ENCODE results near the gene HK3.

HK3 gene

GRCh38 chr5:176869501-176870109 is 29.5 kb downstream of the HK3 start:
- Histone ChIP-seq H3K27ac (ENCODE audit: low read length) (no peak overlapping the region), H3K4me3 (ENCODE audit: low read length) (no peak overlapping the region), H3K4me1 (ENCODE audit: control insufficient read depth, insufficient read depth, low read length) (peaks cover 2% of the 10 kb centered on the region; the same call in 1 of the 2 replicates), H3K27me3 (ENCODE audit: control insufficient read depth, insufficient read depth, low read length) (no peaks in the 10 kb centered on the region), H3K36me3 (ENCODE audit: control insufficient read depth, insufficient read depth, low read length) (no peaks in the 10 kb centered on the region; the same call in 1 of the 2 replicates), H3K9me3 (ENCODE audit: control insufficient read depth, insufficient read depth, low read length) (no peaks in the 10 kb centered on the region)
- no peak for DNase-seq (ENCODE audit: low read depth, low spot score)
- WGBS (ENCODE audit: insufficient coverage, insufficient read length): no CpG with 5 or more reads among the region's 38 CpGs

GRCh38 chr5:176868731-176869130 is 30.4 kb downstream of the HK3 start:
- WGBS (ENCODE audit: insufficient coverage, insufficient read length): no CpG with 5 or more reads among the region's 20 CpGs
- H3K27ac ChIP-seq (ENCODE audit: low read length): no peak overlapping the region
- no peaks in the 10 kb centered on the region for H3K27me3 ChIP-seq (ENCODE audit: control insufficient read depth, insufficient read depth, low read length)
- H3K4me3 ChIP-seq (ENCODE audit: low read length): no peak overlapping the region
- H3K4me1 ChIP-seq (ENCODE audit: control insufficient read depth, insufficient read depth, low read length): peaks cover 7% of the 10 kb centered on the region
- no peaks in the 10 kb centered on the region; the same call in 1 of the 2 replicates for H3K36me3 ChIP-seq (ENCODE audit: control insufficient read depth, insufficient read depth, low read length)
- no peaks in the 10 kb centered on the region for H3K9me3 ChIP-seq (ENCODE audit: control insufficient read depth, insufficient read depth, low read length)
- DNase-seq (ENCODE audit: low read depth, low spot score): no peak

DNA sequence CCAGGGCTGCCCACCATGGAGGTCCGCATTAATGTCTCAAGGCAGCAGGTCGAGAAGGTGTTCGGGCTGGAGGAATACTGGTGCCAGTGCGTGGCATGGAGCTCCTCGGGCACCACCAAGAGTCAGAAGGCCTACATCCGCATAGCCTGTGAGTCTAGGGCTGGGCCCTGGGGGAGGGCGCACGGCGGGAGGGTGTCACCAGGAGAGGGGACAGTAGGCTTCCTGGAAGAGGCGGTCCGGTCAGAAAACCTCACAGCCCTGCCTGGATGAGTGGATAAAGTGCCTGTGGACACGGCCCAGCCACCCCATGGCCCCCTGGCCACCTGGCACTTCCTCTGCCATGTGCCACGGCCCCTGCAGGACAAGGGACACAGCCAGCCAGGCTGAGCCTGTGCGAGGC is 31.0 kb downstream of the HK3 start:
- Histone ChIP-seq H3K4me1 (ENCODE audit: control insufficient read depth, insufficient read depth, low read length) (peaks cover 11% of the 10 kb centered on the region), H3K9me3 (ENCODE audit: control insufficient read depth, insufficient read depth, low read length) (no peaks in the 10 kb centered on the region), H3K4me3 (ENCODE audit: low read length) (no peak overlapping the region), H3K27ac (ENCODE audit: low read length) (no peak overlapping the region), H3K36me3 (ENCODE audit: control insufficient read depth, insufficient read depth, low read length) (no peaks in the 10 kb centered on the region; the same call in 1 of the 2 replicates), H3K27me3 (ENCODE audit: control insufficient read depth, insufficient read depth, low read length) (no peaks in the 10 kb centered on the region)
- WGBS (ENCODE audit: insufficient coverage, insufficient read length): no CpG with 5 or more reads among the region's 14 CpGs
- DNase-seq (ENCODE audit: low read depth, low spot score): no peak

DNA sequence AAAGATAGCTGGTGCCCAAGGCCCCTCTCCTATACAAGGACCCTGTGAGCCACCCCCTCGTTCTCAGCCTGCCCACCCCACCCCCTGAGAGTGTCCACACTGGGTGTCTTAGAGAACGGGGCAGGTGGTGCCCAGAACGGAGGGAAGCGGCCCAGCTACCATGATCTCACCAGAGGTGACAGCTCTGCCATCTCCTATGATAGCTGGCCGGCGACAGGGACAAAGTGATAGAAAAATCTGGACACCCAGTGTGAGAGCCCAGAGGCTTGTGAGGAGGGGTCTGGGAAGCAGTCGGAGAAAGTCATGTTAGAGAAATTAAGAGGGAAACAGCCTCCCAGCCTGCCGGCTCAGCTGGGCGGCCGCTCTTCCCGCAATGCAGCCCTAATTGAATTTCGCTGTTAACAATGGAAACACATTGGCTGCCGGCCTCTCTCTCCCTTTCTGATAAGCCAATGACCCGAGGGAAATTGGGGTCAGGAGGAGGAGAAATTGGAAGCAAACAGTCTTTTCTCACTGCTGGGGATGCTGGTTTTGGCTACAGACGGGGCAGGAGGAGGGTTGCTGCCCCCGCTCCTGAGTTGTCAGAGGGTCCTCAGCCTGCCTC is 32.3 kb downstream of the HK3 start:
- Histone ChIP-seq H3K4me3 (ENCODE audit: low read length) (no peak overlapping the region), H3K36me3 (ENCODE audit: control insufficient read depth, insufficient read depth, low read length) (no peaks in the 10 kb centered on the region; the same call in 1 of the 2 replicates), H3K27me3 (ENCODE audit: control insufficient read depth, insufficient read depth, low read length) (no peaks in the 10 kb centered on the region), H3K4me1 (ENCODE audit: control insufficient read depth, insufficient read depth, low read length) (peaks cover 15% of the 10 kb centered on the region), H3K9me3 (ENCODE audit: control insufficient read depth, insufficient read depth, low read length) (no peaks in the 10 kb centered on the region), H3K27ac (ENCODE audit: low read length) (no peak overlapping the region)
- WGBS (ENCODE audit: insufficient coverage, insufficient read length): no CpG with 5 or more reads among the region's 16 CpGs
- DNase-seq (ENCODE audit: low read depth, low spot score): no peak

- Histone ChIP-seq H3K27me3 (ENCODE audit: control insufficient read depth, insufficient read depth, low read length) (no peaks in the 10 kb centered on the region), H3K4me1 (ENCODE audit: control insufficient read depth, insufficient read depth, low read length) (peaks cover 15% of the 10 kb centered on the region), H3K4me3 (ENCODE audit: low read length) (no peak overlapping the region), H3K9me3 (ENCODE audit: control insufficient read depth, insufficient read depth, low read length) (no peaks in the 10 kb centered on the region), H3K36me3 (ENCODE audit: control insufficient read depth, insufficient read depth, low read length) (no peaks in the 10 kb centered on the region; the same call in 1 of the 2 replicates), H3K27ac (ENCODE audit: low read length) (no peak overlapping the region)
- no peak for DNase-seq (ENCODE audit: low read depth, low spot score)
- no CpG with 5 or more reads among the region's 7 CpGs for WGBS (ENCODE audit: insufficient coverage, insufficient read length)
These were observed 33.2 kb downstream of the HK3 start for GRCh38 chr5:176865964-176866363.

GRCh38 chr5:176864755-176865154 is 34.4 kb downstream of the HK3 start:
- Histone ChIP-seq H3K36me3 (ENCODE audit: control insufficient read depth, insufficient read depth, low read length) (no peaks in the 10 kb centered on the region; the same call in 1 of the 2 replicates), H3K27ac (ENCODE audit: low read length) (no peak overlapping the region), H3K4me1 (ENCODE audit: control insufficient read depth, insufficient read depth, low read length) (peaks cover 15% of the 10 kb centered on the region), H3K9me3 (ENCODE audit: control insufficient read depth, insufficient read depth, low read length) (no peaks in the 10 kb centered on the region), H3K4me3 (ENCODE audit: low read length) (no peak overlapping the region), H3K27me3 (ENCODE audit: control insufficient read depth, insufficient read depth, low read length) (no peaks in the 10 kb centered on the region)
- no CpG with 5 or more reads among the region's 8 CpGs for WGBS (ENCODE audit: insufficient coverage, insufficient read length)
- DNase-seq (ENCODE audit: low read depth, low spot score): no peak

GRCh38 chr5:176863765-176864098 is 35.4 kb downstream of the HK3 start:
- Histone ChIP-seq H3K36me3 (ENCODE audit: control insufficient read depth, insufficient read depth, low read length) (no peaks in the 10 kb centered on the region), H3K27ac (ENCODE audit: low read length) (no peak overlapping the region), H3K4me1 (ENCODE audit: control insufficient read depth, insufficient read depth, low read length) (peaks cover 15% of the 10 kb centered on the region), H3K9me3 (ENCODE audit: control insufficient read depth, insufficient read depth, low read length) (no peaks in the 10 kb centered on the region), H3K4me3 (ENCODE audit: low read length) (no peak overlapping the region), H3K27me3 (ENCODE audit: control insufficient read depth, insufficient read depth, low read length) (no peaks in the 10 kb centered on the region)
- WGBS (ENCODE audit: insufficient coverage, insufficient read length): no CpG with 5 or more reads among the region's 5 CpGs
- no peak for DNase-seq (ENCODE audit: low read depth, low spot score)

- no peaks in the 10 kb centered on the region for H3K27me3 ChIP-seq (ENCODE audit: control insufficient read depth, insufficient read depth, low read length)
- WGBS (ENCODE audit: insufficient coverage, insufficient read length): no CpG with 5 or more reads among the region's 15 CpGs
These were observed 35.9 kb downstream of the HK3 start for GRCh38 chr5:176863041-176863764.

DNA sequence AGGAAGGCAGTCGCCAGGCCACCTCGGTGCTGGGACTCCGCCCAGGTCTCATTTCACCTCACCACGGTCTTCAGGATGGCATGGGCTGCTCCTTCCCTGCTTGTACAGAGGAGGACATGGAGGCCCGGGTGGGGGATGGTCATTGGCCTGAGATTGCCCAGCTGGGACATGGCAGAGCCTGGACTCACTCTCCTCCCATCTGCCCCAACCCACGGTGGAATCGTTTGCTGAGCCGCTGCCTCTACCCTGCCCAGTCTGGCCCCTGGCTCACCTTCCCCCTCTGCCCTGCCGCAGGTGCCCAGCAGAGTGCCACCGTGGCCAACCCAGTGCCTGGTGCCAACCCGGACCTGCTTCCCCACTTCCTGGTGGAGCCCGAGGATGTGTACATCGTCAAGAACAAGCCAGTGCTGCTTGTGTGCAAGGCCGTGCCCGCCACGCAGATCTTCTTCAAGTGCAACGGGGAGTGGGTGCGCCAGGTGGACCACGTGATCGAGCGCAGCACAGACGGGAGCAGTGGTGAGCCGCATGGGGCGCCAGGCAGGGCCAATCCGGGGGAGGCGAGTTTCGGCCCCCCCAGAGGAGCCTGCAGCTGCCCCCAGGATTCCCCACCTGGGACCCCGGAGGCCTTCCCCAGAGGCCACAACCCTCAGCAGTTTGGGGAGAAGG is 36.7 kb downstream of the HK3 start:
- Histone ChIP-seq H3K27ac (ENCODE audit: low read length) (no peak overlapping the region), H3K27me3 (ENCODE audit: control insufficient read depth, insufficient read depth, low read length) (no peaks in the 10 kb centered on the region), H3K9me3 (ENCODE audit: control insufficient read depth, insufficient read depth, low read length) (no peaks in the 10 kb centered on the region), H3K4me3 (ENCODE audit: low read length) (no peak overlapping the region), H3K4me1 (ENCODE audit: control insufficient read depth, insufficient read depth, low read length) (peaks cover 15% of the 10 kb centered on the region), H3K36me3 (ENCODE audit: control insufficient read depth, insufficient read depth, low read length) (no peaks in the 10 kb centered on the region)
- WGBS (ENCODE audit: insufficient coverage, insufficient read length): no CpG with 5 or more reads among the region's 28 CpGs
- no peak for DNase-seq (ENCODE audit: low read depth, low spot score)

More at GRCh38 chr5:176863041-176863764, 35.9 kb downstream of the HK3 start:
- DNase-seq (ENCODE audit: low read depth, low spot score): no peak
- Histone ChIP-seq H3K9me3 (ENCODE audit: control insufficient read depth, insufficient read depth, low read length) (no peaks in the 10 kb centered on the region), H3K4me1 (ENCODE audit: control insufficient read depth, insufficient read depth, low read length) (peaks cover 15% of the 10 kb centered on the region), H3K4me3 (ENCODE audit: low read length) (no peak overlapping the region), H3K36me3 (ENCODE audit: control insufficient read depth, insufficient read depth, low read length) (no peaks in the 10 kb centered on the region), H3K27ac (ENCODE audit: low read length) (no peak overlapping the region)

DNA sequence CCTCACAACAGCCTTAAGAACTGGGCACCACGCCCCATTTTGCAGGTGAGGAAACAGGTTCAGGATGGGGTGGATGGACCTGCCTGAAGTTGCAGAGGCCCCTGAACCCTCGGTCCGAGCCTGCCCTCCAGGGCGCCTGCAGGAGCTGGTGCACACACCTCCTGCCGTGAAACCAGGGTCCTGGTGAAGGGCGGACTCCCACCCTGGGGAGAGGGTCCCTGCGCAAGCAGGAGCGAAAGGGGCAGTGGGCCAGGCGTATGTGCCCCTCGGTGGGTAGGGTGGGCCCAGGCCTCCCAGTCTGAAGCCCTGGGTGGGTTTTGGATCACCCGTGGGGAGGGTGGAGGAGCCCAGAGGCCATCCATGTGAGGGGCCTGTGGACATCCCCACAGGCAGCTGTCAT is 37.9 kb downstream of the HK3 start:
- Histone ChIP-seq H3K4me3 (ENCODE audit: low read length) (no peak overlapping the region), H3K36me3 (ENCODE audit: control insufficient read depth, insufficient read depth, low read length) (no peaks in the 10 kb centered on the region), H3K4me1 (ENCODE audit: control insufficient read depth, insufficient read depth, low read length) (peaks cover 14% of the 10 kb centered on the region), H3K27ac (ENCODE audit: low read length) (no peak overlapping the region), H3K9me3 (ENCODE audit: control insufficient read depth, insufficient read depth, low read length) (no peaks in the 10 kb centered on the region), H3K27me3 (ENCODE audit: control insufficient read depth, insufficient read depth, low read length) (no peaks in the 10 kb centered on the region)
- DNase-seq (ENCODE audit: low read depth, low spot score): no peak
- WGBS (ENCODE audit: insufficient coverage, insufficient read length): no CpG with 5 or more reads among the region's 11 CpGs
